ENCODE results near the gene BHLHE40.

BHLHE40 gene

DNA sequence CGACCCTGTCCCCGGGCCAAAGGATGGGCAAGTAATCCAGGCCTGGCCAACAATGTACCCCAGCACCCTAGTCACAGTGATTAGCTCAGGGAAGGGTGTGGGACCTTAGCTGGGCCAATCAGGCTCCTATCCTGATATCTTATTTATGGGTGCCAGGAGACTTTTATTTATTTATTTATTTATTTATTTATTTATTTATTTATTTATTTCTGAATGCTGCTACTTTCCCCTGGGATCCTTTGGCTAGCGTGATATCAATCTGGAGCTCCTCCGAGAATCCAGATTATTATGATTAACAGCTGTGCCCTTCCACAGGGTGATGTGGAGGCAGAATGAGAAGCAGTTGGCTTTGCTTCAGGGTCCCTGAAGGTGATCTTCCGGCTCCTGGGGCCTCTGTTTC is 32.2 kb upstream of the BHLHE40 start:
- TF ChIP-seq, protein P1, sequence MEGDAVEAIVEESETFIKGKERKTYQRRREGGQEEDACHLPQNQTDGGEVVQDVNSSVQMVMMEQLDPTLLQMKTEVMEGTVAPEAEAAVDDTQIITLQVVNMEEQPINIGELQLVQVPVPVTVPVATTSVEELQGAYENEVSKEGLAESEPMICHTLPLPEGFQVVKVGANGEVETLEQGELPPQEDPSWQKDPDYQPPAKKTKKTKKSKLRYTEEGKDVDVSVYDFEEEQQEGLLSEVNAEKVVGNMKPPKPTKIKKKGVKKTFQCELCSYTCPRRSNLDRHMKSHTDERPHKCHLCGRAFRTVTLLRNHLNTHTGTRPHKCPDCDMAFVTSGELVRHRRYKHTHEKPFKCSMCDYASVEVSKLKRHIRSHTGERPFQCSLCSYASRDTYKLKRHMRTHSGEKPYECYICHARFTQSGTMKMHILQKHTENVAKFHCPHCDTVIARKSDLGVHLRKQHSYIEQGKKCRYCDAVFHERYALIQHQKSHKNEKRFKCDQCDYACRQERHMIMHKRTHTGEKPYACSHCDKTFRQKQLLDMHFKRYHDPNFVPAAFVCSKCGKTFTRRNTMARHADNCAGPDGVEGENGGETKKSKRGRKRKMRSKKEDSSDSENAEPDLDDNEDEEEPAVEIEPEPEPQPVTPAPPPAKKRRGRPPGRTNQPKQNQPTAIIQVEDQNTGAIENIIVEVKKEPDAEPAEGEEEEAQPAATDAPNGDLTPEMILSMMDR (IDR thresholded peaks at IDR 0.05; ENCODE audit: borderline replicate concordance, extremely low read depth, low read length, poor library complexity, severe bottlenecking): no peak
- no peak for TF ChIP-seq EZH2 (IDR thresholded peaks at IDR 0.05; ENCODE audit: borderline replicate concordance, low read depth, low read length, severe bottlenecking)
- Histone ChIP-seq H3K9ac (ENCODE audit: low read depth, low read length) (no peak overlapping the region), H3K36me3 (ENCODE audit: insufficient read depth, low read length) (no peaks in the 10 kb centered on the region), H3K4me1 (ENCODE audit: insufficient read depth, low read length) (no peaks in the 10 kb centered on the region), H3K27ac (ENCODE audit: low read length) (no peak overlapping the region), H4K20me1 (ENCODE audit: insufficient read depth, low read length) (no peaks in the 10 kb centered on the region), H3K4me2 (ENCODE audit: insufficient read depth, low read length) (no peak overlapping the region), H3K79me2 (ENCODE audit: insufficient read depth, low read length) (no peaks in the 10 kb centered on the region), H2AFZ (ENCODE audit: low read depth, low read length) (no peak overlapping the region), H3K27me3 (ENCODE audit: insufficient read depth, low read length, poor library complexity) (no peaks in the 10 kb centered on the region), H3K4me3 (ENCODE audit: low read depth in 1 of 2, low read length in 2 of 2) (no peak overlapping the region), H3K9me3 (ENCODE audit: insufficient read depth, low read length, severe bottlenecking) (no peaks in the 10 kb centered on the region)
- no peak for DNase-seq
- no peak for ATAC-seq (ENCODE audit: insufficient read depth, low read depth)

DNA sequence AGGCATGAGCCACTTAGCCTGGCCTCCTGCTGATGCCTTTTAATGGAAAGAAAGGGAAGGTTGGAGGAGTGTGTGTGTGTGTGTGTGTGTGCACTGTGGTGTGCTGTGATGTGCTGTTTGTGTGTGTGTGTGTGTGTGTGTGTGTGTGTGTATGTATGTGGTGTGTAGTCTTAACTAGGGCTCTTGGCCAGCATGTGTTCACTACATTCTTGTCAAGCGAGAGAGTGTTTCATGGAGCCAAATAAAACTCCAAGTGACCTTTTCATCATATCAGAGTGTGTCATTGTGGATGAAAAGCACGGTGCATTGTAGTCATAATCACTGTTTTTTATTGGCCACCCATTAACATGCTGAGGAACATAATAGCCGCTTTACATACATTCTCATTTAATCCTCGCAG is 30.8 kb upstream of the BHLHE40 start:
- no peak overlapping the region for H2AFZ ChIP-seq (ENCODE audit: low read depth, low read length)
- no peak overlapping the region for H3K9ac ChIP-seq (ENCODE audit: low read depth, low read length)
- H3K79me2 ChIP-seq (ENCODE audit: insufficient read depth, low read length): no peaks in the 10 kb centered on the region
- H3K27me3 ChIP-seq (ENCODE audit: insufficient read depth, low read length, poor library complexity): no peaks in the 10 kb centered on the region
- DNase-seq: no peak
- H3K4me2 ChIP-seq (ENCODE audit: insufficient read depth, low read length): no peak overlapping the region
- H3K9me3 ChIP-seq (ENCODE audit: insufficient read depth, low read length, severe bottlenecking): no peaks in the 10 kb centered on the region
- no peaks in the 10 kb centered on the region for H3K36me3 ChIP-seq (ENCODE audit: insufficient read depth, low read length)
- H3K27ac ChIP-seq (ENCODE audit: low read length): no peak overlapping the region
- ATAC-seq (ENCODE audit: insufficient read depth, low read depth): no peak
- no peak overlapping the region for H3K4me3 ChIP-seq (ENCODE audit: low read depth in 1 of 2, low read length in 2 of 2)
- no peaks in the 10 kb centered on the region for H4K20me1 ChIP-seq (ENCODE audit: insufficient read depth, low read length)
- no peaks in the 10 kb centered on the region for H3K4me1 ChIP-seq (ENCODE audit: insufficient read depth, low read length)
- TF ChIP-seq, protein P1 (IDR thresholded peaks at IDR 0.05; ENCODE audit: borderline replicate concordance, extremely low read depth, low read length, poor library complexity, severe bottlenecking): no peak
- TF ChIP-seq EZH2 (IDR thresholded peaks at IDR 0.05; ENCODE audit: borderline replicate concordance, low read depth, low read length, severe bottlenecking): no peak

DNA sequence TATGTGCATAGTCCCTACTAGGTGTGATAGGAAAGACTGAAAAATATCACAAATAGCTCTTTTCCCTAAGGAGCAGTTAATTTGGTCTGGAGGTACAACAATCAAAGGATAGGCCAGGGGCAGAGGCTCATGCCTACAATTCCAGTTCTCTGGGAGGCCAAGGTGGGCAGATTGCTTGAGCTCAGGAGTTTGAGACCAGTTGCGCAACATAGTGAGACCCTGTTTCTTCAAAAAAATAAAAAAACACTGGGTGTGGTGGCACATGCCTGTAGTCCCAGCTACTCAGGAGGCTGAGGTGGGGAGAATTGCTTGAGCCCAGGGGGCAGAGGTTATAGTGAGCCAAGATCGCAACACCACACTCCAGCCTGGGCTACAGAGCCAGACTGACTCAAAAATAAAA is 30.2 kb upstream of the BHLHE40 start:
- Histone ChIP-seq H3K9ac (ENCODE audit: low read depth, low read length) (no peak overlapping the region), H2AFZ (ENCODE audit: low read depth, low read length) (no peak overlapping the region), H3K27me3 (ENCODE audit: insufficient read depth, low read length, poor library complexity) (no peaks in the 10 kb centered on the region), H3K9me3 (ENCODE audit: insufficient read depth, low read length, severe bottlenecking) (no peaks in the 10 kb centered on the region), H3K4me1 (ENCODE audit: insufficient read depth, low read length) (no peaks in the 10 kb centered on the region), H4K20me1 (ENCODE audit: insufficient read depth, low read length) (no peaks in the 10 kb centered on the region), H3K79me2 (ENCODE audit: insufficient read depth, low read length) (no peaks in the 10 kb centered on the region), H3K27ac (ENCODE audit: low read length) (no peak overlapping the region), H3K4me2 (ENCODE audit: insufficient read depth, low read length) (no peak overlapping the region), H3K4me3 (ENCODE audit: low read depth in 1 of 2, low read length in 2 of 2) (no peak overlapping the region), H3K36me3 (ENCODE audit: insufficient read depth, low read length) (no peaks in the 10 kb centered on the region)
- ATAC-seq (ENCODE audit: insufficient read depth, low read depth) (no peak), DNase-seq (no peak)
- TF ChIP-seq, protein P1 (IDR thresholded peaks at IDR 0.05; ENCODE audit: borderline replicate concordance, extremely low read depth, low read length, poor library complexity, severe bottlenecking): no peak
- TF ChIP-seq EZH2 (IDR thresholded peaks at IDR 0.05; ENCODE audit: borderline replicate concordance, low read depth, low read length, severe bottlenecking): no peak

DNA sequence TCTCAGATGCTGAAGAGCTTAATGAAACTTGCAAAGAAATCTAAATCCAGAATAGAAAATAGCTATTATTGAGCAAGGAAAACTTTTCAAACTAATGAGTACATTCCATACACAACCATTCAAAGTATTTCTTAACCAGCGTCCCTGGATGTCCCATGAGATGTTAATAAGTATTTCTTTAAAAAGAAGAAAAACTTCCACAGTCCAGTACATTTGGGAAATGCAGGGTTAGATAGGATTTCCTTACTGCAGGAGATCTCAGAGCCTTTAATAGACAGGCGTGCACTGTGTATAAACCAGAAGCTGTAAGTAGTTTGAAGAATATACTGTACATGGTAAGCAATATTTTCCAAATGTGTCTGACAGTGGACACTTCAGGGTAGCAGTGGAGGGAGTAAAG is 29.6 kb upstream of the BHLHE40 start:
- H3K79me2 ChIP-seq (ENCODE audit: insufficient read depth, low read length): no peaks in the 10 kb centered on the region
- H4K20me1 ChIP-seq (ENCODE audit: insufficient read depth, low read length): no peaks in the 10 kb centered on the region
- no peak overlapping the region for H3K9ac ChIP-seq (ENCODE audit: low read depth, low read length)
- no peaks in the 10 kb centered on the region for H3K4me1 ChIP-seq (ENCODE audit: insufficient read depth, low read length)
- DNase-seq: no peak
- ATAC-seq (ENCODE audit: insufficient read depth, low read depth): no peak
- TF ChIP-seq, protein P1 (IDR thresholded peaks at IDR 0.05; ENCODE audit: borderline replicate concordance, extremely low read depth, low read length, poor library complexity, severe bottlenecking): no peak
- no peak for TF ChIP-seq EZH2 (IDR thresholded peaks at IDR 0.05; ENCODE audit: borderline replicate concordance, low read depth, low read length, severe bottlenecking)
- H2AFZ ChIP-seq (ENCODE audit: low read depth, low read length): no peak overlapping the region
- H3K4me2 ChIP-seq (ENCODE audit: insufficient read depth, low read length): no peak overlapping the region
- H3K27me3 ChIP-seq (ENCODE audit: insufficient read depth, low read length, poor library complexity): no peaks in the 10 kb centered on the region
- H3K4me3 ChIP-seq (ENCODE audit: low read depth in 1 of 2, low read length in 2 of 2): no peak overlapping the region
- no peaks in the 10 kb centered on the region for H3K36me3 ChIP-seq (ENCODE audit: insufficient read depth, low read length)
- no peak overlapping the region for H3K27ac ChIP-seq (ENCODE audit: low read length)
- H3K9me3 ChIP-seq (ENCODE audit: insufficient read depth, low read length, severe bottlenecking): no peaks in the 10 kb centered on the region

Data from DND-41 (cell line).